HG02571 (cell line): ENCODE results near the gene COX8C.

Experiments
- ATAC-seq: cut with Tn5 transposase; IDR thresholded peaks from one replicate; pipeline ENCODE4 v1.9.1; 2021; ENCODE audit warnings: mild to moderate bottlenecking, moderate library complexity; ENCODE audit not compliant: unreplicated experiment

The COX8C gene, protein sequence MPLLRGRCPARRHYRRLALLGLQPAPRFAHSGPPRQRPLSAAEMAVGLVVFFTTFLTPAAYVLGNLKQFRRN

DNA sequence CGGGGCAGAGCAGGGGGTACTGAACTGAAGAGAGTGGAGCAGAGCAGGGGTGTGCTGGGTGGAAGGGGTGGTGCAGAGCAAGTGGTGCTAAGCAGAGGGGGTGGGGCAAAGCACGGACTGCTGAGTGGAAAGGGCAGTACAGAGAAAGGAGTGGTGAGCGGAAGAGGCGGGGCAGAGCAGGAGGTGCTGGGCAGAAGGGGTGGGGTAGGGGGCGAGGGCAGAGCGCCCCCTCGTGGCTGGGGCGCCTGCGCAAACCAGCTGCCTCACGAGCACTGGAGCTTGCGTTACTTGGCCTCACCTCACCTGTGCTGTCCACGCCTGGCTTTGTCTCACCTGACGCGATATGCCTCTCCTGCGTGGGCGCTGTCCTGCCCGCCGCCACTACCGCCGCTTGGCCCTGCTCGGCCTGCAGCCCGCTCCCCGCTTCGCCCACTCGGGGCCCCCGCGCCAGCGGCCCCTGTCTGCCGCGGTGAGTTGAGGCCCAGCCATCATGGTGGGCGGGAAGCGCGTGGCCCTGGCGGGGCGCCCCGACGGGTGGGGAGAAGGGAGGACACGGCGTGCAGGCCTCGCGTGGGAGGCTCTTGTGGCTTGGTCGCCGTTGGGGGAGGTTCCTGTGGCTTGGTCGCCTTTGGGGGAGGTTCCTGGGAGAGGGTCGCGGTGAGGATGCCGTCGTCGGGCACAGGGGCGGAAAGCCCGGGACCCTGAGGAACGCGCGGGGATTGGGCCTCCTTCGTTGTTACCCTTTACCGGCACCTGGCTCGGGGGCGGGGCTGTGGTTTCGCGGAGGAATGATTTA, at the start of gene COX8C:
COX8C (plus strand) TSS at position 257 of the 796 bp plus-strand sequence; CDS start at position 344, 87 bp downstream.
- no peak for ATAC-seq

DNA sequence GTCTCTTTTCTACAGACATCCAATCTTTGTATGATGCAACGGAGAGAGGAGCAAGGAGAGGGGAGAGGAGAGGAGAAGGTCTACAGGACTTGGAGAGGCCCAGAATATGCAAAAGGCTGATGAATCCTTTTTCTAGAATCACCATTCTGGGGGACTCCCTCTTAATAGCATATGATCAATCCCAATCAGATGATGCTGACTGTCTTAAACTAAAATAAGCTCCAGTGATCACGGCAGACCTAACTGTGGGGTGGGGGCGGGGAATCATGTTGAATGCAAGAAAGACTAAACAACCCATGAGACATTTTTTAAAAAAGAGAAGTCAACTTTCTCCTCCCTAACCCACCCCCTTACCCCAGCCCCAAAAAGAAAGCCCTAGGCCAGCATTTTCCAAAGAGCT, 47.6 kb upstream of the COX8C start:
- no peak for ATAC-seq

DNA sequence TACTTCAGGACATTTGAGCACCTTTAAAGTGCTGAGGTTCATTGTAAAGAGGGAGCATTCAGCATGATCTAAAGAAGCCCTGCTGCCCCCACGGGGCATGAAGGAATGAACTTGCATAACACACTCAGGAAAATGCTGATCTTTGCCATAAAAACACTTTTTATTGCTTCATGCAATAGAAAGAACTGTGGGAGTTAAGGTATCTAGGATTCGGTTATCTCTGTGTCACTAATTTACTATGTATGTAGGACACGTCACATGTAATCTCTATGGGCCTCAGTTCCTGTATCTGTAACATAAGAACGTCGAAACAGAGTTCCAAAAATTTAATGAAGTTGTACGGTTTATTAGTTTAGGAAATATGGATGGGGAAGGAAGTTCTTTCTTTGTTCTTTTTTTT, 47.1 kb upstream of the COX8C start:
- no peak for ATAC-seq

DNA sequence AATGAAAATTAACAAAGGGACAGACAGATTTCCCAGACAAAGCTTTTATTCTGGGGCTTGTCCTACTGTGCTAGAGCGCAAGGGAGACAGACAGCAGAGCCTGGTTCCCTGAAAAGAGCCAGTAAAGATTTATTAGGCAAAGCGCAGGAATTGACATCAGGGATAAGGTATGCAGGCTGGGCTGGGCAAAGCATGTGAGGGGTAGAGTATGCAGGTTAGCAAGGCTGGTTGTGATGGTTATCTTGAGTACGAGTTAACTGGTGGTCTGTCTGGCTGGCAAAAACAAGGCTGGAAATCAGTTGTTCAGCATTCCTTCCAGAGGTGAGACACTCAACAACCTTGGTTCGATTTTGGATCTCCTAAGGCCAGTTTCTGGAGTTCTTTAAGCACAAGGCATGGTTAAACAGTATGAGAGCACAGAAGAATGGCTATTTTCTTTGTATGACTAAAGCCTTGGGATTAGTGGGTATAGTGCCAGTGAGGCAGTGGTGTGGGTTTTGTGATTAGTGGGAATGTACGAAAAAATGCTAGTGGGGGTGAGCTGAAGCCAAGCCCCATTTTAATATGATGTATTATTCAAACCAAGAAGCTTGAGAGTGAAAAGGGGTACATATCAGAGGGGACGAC, 45.0 kb upstream of the COX8C start:
- no peak for ATAC-seq

DNA sequence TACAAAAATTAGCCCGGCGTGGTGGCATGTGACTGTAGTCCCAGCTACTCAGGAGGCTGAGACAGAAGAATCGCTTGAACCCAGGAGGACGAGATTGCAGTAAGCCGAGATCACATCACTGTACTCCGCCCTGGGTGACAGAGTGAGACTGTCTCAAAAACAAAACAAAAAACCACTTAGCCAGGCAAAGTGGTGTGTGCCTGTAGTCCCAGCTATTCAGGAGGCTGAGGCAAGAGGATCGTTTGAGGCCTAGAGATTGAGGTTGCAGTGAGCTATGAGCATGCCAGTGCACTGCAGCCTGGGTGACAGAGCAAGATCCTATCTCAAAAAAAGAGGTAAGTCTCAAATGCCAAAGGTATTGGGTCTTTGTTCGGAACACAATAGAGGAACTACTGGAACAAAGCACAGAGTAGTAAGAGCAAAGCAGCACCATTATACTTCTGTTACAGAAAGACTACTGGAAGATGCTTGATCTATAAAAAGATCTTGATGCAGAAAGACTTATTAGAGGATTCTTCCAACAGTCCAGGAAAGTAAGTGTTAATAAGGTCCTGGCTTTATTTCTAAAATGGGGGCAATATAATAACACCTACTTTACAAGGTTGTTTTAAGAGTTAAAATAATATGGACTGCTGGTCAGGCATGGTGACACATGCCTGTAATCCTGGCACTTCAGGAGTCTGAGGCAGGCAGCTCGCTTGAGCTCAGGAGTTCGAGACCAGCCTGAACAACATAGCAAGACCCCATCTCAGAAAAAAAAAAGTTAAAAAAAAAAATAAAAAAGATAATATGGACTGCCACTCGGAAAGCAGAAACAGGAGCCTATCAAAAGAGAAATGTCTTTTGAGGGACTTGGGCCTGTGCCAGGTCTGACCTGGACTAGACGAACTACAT, 44.0 kb upstream of the COX8C start:
- ATAC-seq, result no peak

DNA sequence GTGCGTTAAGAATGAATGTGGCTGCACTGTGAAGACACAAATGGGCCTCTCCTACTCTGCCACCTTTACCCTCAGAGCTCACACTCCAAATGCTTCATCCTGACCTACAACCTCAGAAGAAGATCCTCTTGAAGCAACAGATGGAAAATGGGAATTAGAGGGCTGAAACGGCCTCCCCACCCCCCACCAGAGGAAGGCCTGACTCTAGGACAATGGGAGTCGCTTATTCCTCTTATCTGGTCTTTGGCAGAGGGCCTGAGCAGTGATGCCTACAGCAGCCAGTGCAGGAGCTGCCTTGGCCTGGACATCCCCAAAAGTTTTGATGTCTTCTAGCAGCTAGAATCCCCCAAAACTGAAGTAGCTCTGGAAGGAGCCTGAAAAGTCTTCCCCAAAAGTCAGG, 43.3 kb upstream of the COX8C start:
- no peak for ATAC-seq

DNA sequence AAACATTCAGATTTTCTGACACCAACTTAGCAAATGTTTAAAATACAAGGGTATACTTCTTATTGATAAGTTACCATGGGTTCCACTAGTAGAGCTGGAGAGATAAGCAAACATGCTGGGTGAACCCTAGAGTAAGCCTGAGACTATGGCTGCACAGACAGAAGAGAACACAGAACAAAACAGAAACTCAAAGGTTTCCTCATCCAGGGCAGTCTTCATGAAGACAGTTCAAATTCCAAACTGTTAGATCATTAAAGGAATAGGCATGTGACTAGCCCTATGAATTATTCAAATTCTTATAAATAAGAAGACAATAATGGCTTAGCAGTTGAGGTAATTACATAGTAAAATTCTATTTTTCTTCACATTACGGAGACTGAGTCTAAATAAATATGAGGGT, 42.2 kb upstream of the COX8C start:
- ATAC-seq, result no peak

DNA sequence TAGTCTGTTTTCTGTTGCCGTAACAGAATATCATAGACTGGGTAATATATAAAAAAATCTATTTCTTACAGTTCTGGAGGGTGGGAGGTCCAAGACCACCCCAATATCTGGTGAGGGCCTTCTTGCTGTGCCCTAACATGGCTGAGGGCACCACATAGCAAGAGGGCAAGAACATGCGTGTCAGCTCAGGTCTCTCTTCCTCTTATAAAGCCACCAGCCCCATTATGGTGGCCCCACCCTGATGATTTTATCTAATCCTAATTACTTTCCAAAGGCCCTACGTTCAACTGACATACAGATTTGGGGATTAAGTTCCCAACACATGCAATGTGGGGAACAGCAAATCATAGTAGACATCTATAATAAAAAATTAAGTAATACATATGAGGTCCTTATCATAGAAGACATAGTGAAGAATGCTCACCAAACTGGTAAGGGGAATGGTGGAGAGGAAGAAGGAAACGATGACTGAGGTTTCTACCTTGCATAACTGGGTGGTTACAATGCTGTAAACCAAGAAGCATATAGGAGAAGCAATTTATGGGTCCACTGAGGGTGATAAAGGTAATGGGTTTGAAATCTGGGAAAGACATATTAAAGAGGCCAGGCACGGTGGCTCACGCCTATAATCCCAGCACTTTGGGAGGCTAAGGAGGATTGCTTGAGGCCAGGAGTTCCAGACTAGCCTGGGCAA, 41.1 kb upstream of the COX8C start:
- ATAC-seq, result no peak

DNA sequence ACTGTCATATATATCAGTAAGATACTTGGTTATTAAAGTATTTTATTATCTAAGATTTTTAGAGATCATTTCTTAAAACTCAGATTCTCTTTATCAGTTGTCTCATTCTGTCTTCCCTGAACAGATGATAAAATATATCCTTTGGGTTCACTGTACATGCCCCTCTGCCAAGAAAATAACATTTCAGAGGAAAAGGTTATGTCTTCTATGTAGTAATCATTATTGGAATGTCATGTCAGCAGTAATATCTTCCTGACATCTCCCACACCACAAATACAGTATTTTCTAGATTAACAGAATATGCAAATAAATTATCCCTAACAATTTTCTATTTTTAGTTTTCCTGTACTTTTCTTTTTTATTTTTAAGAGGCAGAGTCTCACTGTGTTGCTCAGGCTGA, 40.2 kb upstream of the COX8C start:
- no peak for ATAC-seq

DNA sequence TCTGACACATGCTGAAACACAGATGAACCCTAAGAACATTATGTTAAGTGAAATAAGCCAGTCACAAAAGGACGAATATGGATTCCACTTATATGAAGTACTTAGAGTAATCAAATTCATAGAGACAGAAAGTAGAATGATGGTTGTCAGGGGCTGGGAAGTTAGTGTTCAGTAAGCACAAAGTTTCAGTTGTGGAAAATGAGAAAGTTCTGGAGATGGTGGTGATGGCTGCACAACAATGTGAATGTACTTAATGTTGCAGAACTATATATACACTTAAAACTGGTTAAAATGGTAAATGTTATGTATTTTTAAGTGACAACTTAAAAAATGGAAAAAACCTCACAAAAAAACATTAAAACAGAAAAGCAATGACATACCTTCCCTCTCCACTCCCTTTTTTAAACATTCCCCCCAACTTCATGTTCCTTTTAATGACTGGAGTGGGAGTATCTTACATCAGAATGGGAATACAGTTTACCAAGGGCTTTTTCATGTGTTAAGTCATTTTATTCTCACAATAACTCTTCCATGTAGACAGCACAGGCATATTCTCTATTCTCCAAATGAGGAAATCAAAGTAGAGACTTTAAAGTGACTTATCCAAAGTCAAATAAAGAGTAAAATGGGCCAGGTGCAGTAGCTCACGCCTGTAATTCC, 38.2 kb upstream of the COX8C start:
- no peak for ATAC-seq

DNA sequence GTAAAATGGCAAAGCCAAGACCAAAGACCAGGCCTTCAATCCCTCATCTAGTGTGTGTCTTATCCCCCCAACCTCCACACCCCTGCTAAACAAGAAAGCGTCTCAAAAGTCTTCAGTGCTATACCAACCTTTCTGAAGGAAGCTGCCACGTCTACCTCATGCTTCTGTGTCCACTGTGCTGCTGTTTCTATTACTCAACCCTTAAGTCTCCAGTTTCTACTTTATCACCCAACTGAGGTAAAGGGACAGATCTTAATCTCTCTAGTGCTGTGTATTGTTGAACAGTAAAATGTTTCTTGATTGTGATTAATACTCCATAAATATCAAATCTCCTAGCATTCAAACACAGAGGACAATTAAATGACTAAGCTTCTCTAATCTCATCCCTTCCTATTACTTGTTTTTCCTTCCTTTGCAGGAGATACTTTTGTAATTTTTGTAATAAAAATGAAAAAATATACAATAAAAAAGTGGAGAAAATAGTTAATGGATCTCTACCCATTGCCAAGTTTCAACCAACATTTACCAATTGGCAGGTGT, 37.5 kb upstream of the COX8C start:
- ATAC-seq, result no peak

DNA sequence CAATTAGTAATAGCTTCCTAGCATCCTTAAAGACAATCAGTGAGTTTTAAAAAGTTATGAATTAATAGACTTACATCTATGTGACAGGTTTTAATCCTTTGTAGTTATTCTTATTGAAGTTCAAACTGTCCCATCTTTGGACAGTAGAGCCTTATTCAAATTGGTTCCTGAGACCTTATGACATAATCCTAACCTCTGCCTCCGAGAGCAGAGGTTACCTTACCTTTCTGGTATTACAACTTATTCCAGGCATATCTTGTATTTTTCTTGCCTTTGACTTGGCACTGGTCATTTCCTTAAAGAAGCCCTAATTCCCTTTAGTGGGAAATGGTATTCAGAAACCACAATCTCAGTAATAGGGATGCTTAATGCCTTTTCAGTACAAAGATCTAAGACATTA, 35.9 kb upstream of the COX8C start:
- ATAC-seq, result no peak

DNA sequence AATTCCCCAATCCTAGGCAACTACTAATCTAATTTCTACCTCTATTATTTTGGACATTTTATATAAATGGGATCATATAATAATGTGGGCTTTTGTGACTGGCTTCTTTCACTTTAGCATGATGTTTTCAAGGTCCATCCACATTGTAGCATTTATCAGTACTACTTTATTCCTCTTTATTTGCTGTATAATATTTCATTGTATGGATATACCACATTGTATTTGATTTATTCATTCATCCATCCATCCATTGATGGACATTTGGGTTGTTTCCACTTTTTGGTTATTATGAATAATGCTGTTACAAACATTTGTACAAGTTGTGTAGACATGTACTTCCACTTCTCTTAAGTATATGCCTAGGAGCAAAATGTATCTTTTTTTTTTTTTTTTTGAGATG, 31.4 kb upstream of the COX8C start:
- ATAC-seq, result no peak

DNA sequence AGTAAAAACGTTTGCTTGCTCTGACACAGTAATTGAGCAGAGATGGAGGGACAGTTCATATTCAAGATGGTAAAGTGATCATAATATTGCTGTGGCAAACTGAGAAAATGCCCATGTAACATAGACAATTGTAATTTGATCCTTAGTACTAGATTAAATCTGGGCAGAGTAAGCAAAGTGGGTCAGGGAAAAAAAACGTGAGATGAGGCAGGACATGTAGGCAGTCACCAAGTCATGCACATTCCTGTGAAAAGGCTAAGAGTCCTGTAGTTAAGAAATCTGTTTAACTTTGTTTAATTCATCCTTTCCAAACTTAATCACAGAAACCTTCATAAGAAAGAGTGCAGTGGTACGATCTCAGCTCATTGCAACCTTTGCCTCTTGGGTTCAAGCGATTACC, 30.3 kb upstream of the COX8C start:
- no peak for ATAC-seq

DNA sequence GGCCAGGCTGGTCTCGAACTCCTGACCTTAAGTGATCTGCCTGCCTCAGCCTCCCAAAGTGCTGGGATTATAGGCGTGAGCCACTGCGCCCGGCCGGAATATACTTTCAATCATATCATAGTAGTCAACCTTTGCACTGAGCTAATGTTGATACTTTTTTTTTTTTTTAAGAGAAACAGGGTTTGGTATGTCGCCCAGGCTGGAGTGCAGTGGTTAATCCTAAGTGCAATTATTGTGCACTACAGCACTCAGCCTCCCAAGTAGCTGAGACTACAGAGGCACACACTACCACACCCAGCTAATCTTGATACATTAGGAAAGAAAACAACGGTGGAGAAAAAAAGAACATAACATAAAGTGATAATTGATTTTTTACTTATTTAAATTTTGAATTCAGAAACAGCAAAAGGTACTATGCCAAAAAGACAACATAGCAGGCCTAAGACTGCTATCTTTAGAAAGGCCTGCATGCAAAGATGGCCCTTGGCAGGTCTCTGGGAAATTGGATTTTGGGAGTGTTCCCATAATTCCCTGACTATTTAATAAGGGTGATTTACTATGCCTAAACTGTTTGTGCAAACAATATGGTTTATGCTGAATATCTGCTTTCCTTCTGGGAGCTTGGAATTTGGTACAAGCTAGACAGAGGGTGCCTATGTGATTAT, 29.6 kb upstream of the COX8C start:
- ATAC-seq, result no peak

DNA sequence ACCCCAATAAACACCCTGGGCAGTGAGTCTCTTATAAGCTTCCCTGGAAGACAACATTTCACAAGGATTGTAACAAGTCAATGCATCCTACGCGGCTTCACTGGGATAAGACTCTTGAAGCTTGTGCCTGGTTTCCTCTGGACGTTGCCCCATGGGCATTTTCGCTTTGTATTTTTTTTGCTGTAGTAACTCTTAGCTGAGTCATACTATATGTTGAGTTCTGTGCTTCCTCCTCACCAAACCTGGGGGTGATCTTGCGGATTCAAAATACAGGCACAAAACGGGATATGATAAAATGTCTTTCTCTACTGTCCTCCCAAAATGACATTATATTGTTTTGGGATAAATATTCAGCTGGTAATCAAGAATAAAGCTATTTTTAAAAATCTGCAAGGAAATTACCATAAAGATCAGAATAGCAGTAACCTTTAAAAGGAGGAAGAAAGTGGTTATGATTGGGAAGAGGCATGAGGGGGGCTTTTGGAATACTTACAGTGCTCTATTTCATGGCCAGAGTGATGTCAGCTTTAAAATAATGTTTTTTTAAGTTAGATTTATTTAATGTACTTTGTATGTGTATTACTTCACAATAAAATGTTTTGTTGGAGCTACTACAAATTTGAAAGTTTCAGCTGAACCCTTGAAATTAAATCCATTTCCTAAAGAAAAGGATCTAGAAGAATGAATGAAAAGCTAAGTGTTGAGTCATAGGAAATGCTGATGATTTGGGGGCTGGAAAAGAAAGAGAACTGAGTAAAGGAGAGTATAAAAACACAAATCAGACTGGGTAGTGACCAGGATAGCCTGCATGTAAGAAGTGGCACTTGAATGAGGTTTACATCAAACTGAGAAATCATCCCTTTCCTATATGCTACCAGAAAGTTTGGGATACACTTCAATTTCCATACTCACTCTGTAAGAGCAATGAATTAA, 28.8 kb upstream of the COX8C start:
- ATAC-seq, result no peak

DNA sequence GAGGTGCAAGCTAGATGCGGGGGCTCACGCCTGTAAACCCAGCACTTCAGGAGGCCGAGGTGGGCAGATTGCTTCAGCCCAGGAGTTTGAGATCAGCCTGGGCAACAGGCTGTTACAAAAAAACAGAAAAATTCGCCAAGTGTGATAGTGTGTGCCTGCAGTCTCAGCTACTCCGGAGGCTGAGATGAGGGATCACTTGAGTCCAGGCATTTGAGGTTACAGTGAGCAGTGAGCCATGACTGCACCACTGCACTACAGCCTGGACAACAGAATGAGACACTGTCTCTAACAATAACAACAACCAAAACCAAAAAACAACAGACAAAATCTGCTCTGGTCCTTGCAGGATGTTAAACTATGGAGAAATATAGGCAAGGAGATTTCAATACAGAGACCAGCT, 28.1 kb upstream of the COX8C start:
- ATAC-seq, result no peak

DNA sequence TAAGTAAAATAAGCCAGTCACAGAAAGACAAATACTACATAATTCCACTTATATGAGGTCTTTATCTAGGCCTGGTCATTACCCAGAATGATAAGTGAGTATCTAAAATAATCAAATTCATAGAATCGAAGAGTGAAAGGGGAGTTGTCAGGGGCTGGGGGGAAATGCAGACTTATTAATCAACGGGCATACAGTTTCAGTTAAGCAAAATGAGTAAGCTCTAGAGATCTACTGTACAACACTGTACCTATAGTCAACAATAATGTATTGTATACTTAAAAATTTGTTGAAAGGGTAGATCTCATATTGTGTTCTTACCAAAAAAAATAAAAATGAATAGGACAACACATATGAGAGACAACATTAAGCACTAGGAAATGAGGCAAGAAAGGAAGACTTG, 27.5 kb upstream of the COX8C start:
- ATAC-seq, result no peak

DNA sequence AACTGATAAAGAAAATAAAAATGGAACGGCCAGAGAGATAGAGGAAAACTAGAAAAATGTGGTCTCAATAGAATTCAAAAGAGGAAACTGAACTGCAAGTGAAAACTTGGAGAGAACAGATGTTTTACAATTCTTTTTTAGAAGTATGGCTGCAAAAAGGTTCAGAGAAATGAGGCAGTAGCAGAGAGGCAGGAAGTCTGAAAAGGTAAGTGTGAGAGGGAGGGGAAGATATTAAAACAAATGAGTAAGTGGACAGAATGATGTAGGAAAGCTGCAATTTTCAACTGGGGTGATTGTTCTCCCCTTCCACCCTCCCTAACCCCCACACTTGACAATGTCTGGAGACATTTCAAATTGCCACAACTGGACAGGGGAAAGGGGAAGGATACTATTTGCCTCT, 27.0 kb upstream of the COX8C start:
- no peak for ATAC-seq
